ENCODE results near the gene GTF2A1.

The GTF2A1 gene

GRCh38 chr14:81144824-81145603 lies 75.7 kb downstream of the GTF2A1 start:
- no peak overlapping the region for H3K27ac ChIP-seq
- DNase-seq (ENCODE audit: low read depth, low spot score) = no peak

GRCh38 chr14:81143793-81144192 lies 77.0 kb downstream of the GTF2A1 start:
- H3K27ac ChIP-seq = no peak overlapping the region
- DNase-seq (ENCODE audit: low read depth, low spot score) = no peak

DNA sequence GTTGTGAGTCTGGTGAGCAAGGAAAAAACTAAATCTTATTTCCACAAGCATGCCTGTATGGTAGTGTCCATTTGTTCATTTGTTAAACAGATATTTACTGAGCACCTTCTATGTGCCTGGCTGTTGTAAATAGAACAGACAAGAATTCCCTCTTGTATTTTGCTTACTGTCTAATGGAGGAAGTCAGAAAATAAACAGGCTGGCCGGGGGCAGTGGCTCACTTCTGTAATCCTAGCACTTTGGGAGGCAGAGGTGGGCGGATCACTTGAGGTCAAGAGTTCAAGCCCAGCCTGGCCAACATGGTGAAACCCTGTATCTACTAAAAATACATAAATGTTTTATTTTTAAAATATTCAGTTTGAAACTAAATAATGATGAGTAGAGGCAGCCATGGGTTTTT lies 79.3 kb downstream of the GTF2A1 start:
- no peak for DNase-seq (ENCODE audit: low read depth, low spot score)
- H3K27ac ChIP-seq = no peak overlapping the region

- no peak for DNase-seq (ENCODE audit: low read depth, low spot score)
- H3K27ac ChIP-seq = no peak overlapping the region
These were observed 82.3 kb downstream of the GTF2A1 start for GRCh38 chr14:81138429-81138828.

DNA sequence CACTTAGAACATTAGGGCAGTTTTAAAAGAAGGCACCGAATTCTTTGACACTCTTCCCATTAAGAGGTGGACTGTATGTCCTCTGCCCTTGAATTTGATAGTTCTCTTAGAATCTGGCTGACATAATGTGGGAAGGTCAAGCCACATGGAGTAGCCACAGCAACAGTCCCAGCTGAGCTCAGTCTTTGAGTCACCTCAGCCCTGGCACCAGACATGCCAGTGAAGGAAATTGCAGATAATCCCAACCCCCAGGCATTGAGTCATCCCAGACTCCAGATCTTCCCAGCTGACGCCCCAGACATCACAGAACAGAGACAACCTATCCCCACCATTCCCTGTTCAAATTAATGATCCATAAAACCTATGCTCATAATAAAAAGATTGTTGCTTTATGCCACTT lies 83.4 kb downstream of the GTF2A1 start:
- H3K27ac ChIP-seq = no peak overlapping the region
- DNase-seq (ENCODE audit: low read depth, low spot score) = peak; percentile 29

GRCh38 chr14:81133400-81133799 lies 87.4 kb downstream of the GTF2A1 start:
- no peak overlapping the region for H3K27ac ChIP-seq
- DNase-seq (ENCODE audit: low read depth, low spot score) = no peak

DNA sequence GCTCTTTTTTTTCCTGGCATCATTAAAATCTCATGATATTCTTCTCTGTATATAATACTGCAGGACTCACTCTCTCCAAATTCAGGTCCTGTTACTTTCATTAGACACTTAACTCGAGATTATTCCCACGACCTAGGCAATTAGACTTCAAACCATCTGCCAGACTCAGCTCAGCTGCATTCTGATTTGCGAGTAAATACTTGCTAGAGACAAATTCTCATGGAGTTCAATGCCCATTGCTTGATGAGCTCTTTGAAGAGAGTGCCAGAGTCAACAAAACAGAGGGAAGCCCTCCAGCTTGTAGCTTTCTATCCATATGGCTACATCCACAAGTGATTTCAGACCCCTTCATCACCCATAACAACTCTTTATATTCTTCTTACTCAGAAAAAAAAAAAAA lies 88.3 kb downstream of the GTF2A1 start:
- no peak overlapping the region for H3K27ac ChIP-seq

DNA sequence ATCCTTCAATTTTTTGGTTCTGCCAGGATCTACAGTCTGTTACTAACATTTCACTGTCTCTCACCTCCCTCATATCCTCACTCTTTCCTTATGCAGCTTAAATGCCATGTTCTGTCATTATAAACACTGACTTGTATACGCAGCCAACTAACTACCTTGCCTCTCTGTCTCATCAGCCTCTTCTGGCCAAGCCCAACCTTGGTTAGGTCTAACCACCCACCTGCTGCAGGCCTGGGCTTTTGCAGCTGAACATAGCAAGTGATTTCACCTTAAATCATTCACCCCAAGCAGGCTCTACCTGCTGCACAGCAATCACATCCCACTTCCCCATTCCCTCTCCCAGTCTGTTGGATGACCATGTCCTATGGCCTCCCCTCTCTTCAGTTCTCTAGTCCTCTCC lies 91.5 kb downstream of the GTF2A1 start:
- DNase-seq (ENCODE audit: low read depth, low spot score) = no peak
- no peak overlapping the region for H3K27ac ChIP-seq

More for the DNA sequence above, 88.3 kb downstream of the GTF2A1 start:
- no peak for DNase-seq (ENCODE audit: low read depth, low spot score)

GRCh38 chr14:81127785-81128184 lies 93.0 kb downstream of the GTF2A1 start:
- no peak for DNase-seq (ENCODE audit: low read depth, low spot score)
- no peak overlapping the region for H3K27ac ChIP-seq

GRCh38 chr14:81125536-81125935 lies 95.2 kb downstream of the GTF2A1 start:
- no peak for DNase-seq (ENCODE audit: low read depth, low spot score)

More at GRCh38 chr14:81125536-81125935, 95.2 kb downstream of the GTF2A1 start:
- H3K27ac ChIP-seq = no peak overlapping the region
